SH-SY5Y (cell line): ENCODE measurements around the gene CIBAR2.

Source experiments
- GATA2 ChIP-seq: IDR thresholded peaks from 2 replicates; pipeline ENCODE4 v1.6.1; 2011; ENCODE audit warnings: mild to moderate bottlenecking, low read depth, low read length
- GATA3 ChIP-seq: IDR thresholded peaks from 2 replicates; pipeline ENCODE4 v1.6.1; 2011; ENCODE audit warnings: low read depth, mild to moderate bottlenecking, low read length, moderate library complexity

Gene CIBAR2

DNA sequence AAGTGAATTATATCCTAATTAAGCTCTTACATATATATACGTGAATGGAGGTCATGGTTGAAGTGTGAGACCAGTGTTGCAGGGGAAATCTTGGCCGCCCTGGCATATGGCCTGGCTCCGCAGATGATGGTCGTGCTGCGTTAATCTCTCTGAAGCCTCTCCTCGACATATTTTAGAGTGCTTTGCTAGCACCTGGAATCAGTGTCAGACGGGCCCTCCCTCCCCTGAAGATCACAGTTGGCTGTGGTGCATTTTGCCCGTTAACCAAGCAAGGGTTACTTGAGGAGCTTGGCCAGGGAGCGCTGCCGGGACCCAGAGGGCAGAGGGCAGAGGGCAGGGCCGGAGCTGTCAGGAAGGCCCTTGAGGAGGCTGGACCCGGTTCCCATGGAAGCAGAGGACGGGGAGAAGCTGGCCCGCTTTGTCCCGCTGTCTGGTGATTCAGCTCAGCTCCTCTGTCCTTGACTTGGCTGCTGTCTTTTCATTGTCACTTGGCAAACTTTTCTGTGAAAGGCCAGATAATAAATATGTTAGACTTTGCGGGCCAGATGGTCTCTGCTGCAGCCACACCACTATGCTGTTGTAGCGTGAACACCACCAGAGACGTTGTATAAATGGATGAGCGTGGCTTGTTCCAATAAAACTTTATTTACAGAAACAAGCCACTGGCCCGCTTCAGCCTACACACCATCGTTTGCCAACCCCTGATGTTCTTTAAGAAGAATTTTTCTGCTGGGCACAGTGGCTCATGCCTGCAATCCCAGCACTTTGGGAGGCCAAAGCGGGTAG, 32.3 kb downstream of the CIBAR2 start:
- TF ChIP-seq GATA3 (no peak), GATA2 (no peak)

DNA sequence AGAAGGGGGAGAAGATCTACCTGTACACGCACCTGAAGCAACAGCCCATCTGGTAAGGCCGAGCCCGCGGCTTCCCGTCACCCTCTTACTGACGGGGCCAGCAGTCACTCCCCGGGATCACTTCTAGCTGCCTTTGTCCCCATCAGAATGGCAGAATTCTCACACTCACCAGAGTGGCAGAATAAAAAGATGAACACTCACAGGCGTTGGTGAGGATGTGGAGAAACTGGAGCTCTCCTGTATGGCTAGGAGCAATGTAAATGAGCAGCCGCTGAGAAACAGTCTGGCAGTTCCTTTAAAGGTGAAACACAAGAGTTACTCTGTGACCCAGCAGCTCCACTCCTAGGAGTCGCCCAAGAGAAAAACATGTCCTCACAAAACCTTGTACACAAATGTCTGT, 33.3 kb downstream of the CIBAR2 start:
- TF ChIP-seq GATA3 = no peak
- TF ChIP-seq GATA2 = no peak

DNA sequence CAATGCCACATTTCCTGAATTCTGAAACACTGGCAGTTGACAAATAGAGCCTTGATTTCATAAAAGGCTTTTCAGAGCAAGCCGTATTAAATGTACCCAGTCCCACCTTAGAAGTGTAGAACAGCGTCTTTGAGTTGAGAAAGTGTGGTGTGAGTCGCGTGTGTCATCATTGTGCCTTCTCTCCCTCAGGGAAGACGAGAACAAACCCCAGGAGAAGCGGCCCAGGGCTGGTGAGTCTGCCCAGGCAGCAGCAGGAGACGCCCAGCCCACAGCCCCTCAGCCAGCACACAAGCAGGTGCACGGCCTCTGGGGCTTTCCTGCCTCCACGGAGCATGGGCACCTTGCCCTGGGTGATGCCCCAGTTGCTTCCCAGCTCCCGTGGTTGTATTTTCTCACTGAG, 34.0 kb downstream of the CIBAR2 start:
- TF ChIP-seq GATA2 (no peak), GATA3 (no peak)

DNA sequence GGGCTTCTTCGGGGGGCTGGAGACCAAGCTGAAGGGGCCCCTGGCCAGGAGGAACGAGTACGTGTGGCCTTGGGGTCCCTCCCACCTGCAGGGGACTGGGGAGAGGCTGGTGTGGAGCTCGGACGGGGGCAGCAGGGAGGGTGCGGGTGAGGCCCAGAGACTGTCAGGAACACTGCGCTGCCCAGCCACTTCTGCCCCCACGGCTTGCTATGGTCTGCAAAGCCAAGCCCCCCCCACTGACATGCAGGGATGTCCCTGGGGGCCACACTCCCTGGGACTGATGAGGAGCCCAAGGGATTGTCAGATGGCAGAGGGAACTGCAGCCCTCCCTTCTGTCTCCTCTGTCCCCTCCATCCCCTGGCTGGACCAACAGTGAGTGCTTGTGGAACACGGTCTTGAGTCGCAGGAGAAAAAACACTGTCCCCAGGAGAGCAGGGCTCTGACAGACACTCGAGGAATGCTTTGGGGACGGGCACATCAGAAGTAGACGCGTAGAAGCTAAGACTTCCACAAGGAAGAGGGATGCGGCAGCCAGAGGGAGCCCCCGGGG, 34.6 kb downstream of the CIBAR2 start:
- TF ChIP-seq GATA2 (no peak), GATA3 (no peak)

DNA sequence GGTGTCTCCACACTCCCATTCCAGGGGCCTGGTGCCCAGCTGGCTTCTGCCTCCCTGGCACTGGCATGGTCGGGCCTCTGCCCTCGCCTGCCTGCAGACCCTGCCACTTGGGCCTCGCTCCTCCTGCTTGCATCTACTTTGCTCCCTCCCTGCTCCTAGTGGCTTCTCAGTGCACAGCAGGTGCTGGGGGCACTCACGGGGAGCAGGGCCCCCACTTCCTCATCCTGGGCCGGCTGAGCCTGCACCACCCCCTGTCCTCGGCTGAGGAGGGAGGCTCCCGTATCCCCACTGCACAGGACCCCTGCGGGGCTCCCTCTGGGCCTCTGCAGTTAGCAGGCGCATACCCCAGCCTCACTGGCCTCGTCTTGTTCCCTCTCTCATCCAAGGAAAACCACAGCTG, 35.2 kb downstream of the CIBAR2 start:
- no peak for TF ChIP-seq GATA3
- TF ChIP-seq GATA2 = no peak

DNA sequence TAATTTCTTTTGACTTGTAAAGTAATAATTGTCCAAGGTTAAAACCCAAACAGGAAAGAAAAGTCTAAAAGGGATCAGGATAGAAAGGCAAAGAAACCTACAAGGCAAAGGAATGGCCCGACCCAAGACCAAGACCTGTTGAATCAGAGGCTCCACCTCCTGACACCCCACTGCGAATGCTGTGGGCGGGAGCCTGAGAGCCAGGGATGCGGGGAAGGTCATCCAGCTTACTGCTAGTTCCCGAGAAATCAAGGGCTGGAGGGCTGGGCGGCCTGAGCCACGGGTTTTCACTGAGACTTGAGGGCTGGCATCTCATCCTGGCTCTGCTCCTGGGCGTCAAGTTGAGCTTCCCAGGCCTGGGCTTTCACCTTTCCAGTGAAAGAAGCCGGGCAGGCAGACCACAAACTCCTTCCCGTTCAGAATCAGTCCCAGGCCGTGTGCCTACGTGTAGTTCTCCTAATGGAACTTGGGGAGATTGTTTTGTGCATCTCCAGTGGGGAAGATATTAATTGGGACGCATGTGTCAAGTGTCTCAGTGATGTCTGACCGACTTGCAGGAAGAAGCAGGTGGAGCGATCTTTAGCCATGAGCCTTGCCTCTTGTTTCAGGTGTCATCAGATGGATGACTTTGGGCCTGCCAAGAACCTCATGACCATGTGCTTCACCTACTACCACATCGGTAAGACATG, 36.9 kb downstream of the CIBAR2 start:
- TF ChIP-seq GATA3 (no peak), GATA2 (no peak)

DNA sequence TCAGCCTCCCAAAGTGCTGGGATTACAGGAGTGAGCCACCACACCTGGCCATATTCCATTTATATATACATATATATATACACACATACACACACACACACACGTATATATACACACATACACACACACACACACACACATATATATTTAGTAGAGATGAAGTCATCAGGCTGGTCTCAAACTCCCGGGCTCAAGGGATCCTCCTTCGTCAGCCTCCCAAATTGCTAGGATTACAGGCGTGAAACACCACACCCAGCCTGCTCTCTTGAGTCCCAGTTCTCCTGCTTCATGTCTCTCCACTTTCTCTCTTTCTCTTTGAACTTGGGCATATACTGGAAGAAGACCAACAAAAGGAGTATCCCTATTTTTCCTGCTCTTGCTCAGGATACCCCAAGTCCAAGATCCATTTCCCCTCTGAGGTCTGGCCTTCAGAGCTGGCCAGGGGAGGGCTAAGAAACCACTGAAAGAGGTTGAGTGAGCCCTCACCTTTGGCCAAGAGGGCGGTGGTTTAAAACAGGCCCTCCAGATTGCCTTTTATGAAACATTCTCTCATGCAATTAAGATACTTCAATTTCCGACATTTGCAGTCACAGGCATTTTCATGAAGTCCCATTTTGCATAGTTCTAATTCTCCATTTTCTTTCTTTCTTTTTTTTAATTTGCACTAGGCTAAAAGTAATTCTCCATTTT, 37.9 kb downstream of the CIBAR2 start:
- no peak for TF ChIP-seq GATA3
- no peak for TF ChIP-seq GATA2

DNA sequence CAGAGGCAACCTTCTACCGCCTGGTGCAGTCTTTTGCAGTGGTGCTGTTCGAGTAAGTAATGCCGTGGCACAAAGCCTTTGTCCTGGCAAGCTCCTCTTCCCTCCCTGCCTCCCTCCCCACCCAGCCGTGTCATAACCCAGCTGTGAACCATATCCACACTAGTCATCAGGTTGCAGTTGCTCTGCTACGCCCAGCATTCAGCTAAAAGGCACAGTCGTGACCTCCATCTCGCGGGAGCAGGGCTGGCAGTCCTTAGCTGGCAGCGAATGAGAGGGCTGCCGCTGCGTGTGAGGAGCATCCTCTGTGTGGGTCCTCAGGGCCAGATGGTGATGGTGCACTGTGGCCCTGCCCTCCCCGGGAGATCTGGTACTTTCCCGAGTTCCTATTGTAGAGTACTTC, 39.3 kb downstream of the CIBAR2 start:
- no peak for TF ChIP-seq GATA3
- TF ChIP-seq GATA2 = no peak

DNA sequence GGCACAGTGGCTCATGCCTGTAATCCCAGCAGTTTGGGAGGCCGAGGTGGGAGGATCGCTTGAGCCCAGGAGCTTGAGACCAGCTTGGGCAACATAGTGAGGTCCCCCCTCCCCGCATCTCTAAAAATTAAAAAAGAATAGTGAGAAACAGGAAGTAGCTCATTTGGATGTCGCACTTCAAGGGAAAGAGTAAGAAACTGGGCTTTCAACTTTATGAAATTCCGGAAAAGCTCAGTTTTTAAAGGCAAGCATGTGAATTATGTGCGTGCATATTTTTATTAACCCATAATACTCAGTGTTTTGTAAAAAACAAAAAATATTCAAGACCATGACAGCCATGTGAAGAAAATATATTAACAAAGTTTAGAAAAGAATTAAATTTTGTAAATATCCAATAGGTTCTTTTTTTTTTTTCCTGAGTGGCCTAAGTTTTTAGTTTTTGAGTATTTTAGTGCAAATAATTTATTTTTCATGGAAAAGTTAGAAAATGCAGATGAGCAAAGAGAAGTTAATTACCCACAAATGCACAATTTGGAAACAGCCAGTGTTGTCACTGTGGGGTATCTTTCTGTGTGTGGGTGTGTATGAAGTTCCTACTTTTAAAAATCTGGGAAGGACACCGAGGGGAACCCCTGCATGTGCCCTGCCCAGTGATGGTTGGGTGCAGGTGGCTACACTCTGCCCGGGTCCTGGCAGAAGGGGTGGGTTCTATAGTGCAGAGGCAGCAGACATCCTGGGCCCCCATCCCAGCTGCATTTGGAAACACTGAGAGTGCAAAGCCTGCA, 40.0 kb downstream of the CIBAR2 start:
- TF ChIP-seq GATA3 = no peak
- TF ChIP-seq GATA2 = no peak

DNA sequence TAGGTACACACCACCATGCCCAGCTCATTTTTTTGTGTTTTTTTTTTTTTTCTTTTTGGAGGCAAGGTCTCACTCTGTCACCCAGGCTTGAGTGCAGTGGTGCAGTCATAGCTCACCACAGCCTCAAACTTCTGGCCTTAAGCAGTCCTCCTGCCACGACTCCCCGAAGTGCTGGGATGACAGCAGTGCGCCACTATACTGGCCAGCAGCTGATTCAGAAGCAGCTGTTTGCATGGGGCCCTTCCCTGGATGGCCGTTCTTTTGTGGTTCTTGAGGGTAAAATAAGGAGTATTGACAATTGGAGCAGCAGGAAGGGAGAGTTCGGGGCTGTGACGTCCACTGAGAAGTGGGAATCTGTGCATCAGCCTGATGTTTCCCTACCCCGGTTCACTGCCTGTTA, 43.1 kb downstream of the CIBAR2 start:
- TF ChIP-seq GATA3 (no peak), GATA2 (no peak)

DNA sequence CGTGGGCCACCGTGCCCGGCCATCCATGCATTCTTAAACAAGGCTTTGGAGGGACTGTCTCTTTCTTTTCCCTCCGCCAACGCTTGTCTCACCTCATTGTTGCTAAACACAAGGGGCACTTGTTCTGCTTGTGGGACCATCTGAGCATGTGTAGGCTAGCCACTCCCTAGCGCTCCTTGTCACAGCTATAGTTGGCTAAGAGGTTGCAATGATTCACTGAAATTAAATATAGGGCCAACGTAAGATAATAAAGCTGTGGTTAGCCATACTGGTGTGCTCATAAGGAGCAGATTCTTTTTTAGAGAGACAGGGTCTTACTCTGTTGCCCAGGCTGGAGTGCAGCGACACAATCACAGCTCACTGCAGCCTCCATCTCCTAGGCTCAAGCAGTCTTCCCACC, 43.5 kb downstream of the CIBAR2 start:
- TF ChIP-seq GATA2 (no peak), GATA3 (no peak)

DNA sequence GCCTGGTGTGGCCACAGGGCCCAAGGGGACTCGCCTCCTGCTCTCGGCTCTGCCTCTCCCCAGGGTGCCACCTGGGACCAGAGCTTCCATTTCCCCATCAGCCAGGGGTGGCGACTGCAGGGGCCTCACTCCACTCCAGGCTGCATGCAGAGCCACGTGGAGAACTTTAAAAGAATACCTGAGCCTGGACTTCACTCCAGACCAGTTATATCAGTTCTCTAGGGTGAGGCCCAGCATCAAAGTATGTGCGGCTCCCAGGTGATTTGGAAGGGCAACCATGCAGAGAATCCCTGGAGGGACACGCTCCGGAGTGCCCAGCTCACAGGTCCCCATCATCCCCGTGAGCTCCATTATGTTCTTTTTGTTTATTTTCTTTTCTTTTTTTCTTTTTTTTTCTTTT, 44.8 kb downstream of the CIBAR2 start:
- TF ChIP-seq GATA3 = no peak
- TF ChIP-seq GATA2 = no peak

DNA sequence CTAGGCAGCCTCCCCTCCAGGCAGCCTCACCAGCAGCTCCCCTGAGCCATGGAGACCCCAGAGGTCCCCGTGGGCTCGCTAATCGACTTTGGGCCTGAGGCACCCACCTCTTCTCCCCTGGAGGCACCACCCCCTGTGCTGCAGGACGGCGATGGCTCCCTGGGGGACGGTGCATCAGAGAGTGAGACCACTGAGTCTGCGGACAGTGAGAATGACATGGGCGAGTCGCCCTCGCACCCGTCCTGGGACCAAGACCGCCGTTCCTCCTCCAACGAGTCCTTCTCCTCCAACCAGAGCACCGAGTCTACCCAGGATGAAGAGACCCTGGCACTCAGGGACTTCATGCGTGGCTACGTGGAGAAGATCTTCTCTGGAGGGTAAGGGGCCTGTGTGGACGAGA, 45.2 kb downstream of the CIBAR2 start:
- TF ChIP-seq GATA3 (no peak), GATA2 (no peak)

DNA sequence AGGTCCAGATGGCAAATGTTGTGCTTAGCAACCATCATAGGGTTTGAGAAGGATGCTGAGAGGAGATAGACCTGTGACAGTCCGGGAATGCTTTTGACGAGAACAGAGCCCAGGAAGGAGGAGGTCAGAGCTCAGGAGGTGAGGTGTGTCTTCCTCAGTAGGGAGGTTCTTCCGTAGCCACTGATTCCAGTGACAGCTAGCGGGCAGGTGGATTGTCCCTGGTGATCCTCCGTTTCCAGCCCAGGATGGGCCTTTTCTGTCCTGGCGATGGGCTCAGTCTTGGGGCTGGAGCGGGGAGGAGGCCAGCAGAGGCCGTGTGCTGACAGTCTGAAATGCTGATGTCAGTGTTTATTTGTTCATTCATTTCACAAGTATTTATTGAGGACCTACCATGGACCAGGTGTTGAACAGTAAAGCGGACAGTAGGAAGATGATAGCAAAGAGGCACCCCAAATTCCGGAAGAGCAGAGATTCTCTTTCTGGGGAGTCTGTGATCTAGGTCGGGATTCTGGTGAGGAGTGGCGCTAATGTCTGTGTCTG, 45.9 kb downstream of the CIBAR2 start:
- TF ChIP-seq GATA3 (no peak), GATA2 (no peak)
